T47D (cell line): ENCODE data around the gene TASOR2.
A peak's percentile ranks its signal among the peaks of the same experiment; 100 is the strongest.

ENCODE experiments used
- DNase-seq, 2 experiments: peaks; one replicate each; pipeline versions ENCODE4 v3.0.0 to v3.0.0-alpha.2; 2011 to 2012; ENCODE audit warnings: low read depth in 1 of 2, low spot score in 1 of 2
- JUND ChIP-seq: IDR thresholded peaks from 2 replicates; pipeline ENCODE4 v1.6.1; 2012; ENCODE audit warnings: low read depth
- in situ Hi-C: cut with HindIII; loops from 2 replicates; pipeline ENCODE4 v1.10.0; 2016; ENCODE audit warnings: low sequenced_read_pairs, low pct_unique_long_range_greater_than_20kb

The TASOR2 gene

GRCh38 chr10:5679606-5680005 lies 5.0 kb upstream of the TASOR2 start:
- in situ Hi-C loops: no loop called here

GRCh38 chr10:5681930-5682329 lies 2.7 kb upstream of the TASOR2 start:
- in situ Hi-C loops: no loop called here
- TF ChIP-seq JUND: no peak
- DNase-seq: no peak

More at GRCh38 chr10:5679606-5680005, 5.0 kb upstream of the TASOR2 start:
- no peak for DNase-seq
- TF ChIP-seq JUND: no peak

GRCh38 chr10:5683065-5683464 lies 1.6 kb upstream of the TASOR2 start:
- in situ Hi-C loops: no loop called here
- DNase-seq: no peak
- no peak for TF ChIP-seq JUND

GRCh38 chr10:5684971-5685763 lies 529 bp downstream of the TASOR2 start:
- no peak for TF ChIP-seq JUND
- in situ Hi-C loops: no loop called here

GRCh38 chr10:5685764-5686240 lies 1.2 kb downstream of the TASOR2 start:
- TF ChIP-seq JUND: no peak
- no peak for DNase-seq
- in situ Hi-C loops: no loop called here

More at GRCh38 chr10:5684971-5685763, 529 bp downstream of the TASOR2 start:
- peak in 1 of 2 experiments; percentile 88 for DNase-seq

- TF ChIP-seq JUND: no peak
- in situ Hi-C loops: no loop called here
- DNase-seq: no peak
Observed at GRCh38 chr10:5688587-5688986, 3.9 kb downstream of the TASOR2 start.

- TF ChIP-seq JUND: no peak
- in situ Hi-C loops: no loop called here
- no peak for DNase-seq
Observed at GRCh38 chr10:5691786-5692185, 7.1 kb downstream of the TASOR2 start.

GRCh38 chr10:5692461-5693358 lies 8.1 kb downstream of the TASOR2 start:
- peak in 1 of 2 experiments; percentile 53 for DNase-seq
- no peak for TF ChIP-seq JUND
- in situ Hi-C loops: no loop called here

GRCh38 chr10:5694573-5694972 lies 9.9 kb downstream of the TASOR2 start:
- in situ Hi-C loops: no loop called here
- no peak for DNase-seq
- no peak for TF ChIP-seq JUND

GRCh38 chr10:5697342-5697741 lies 12.7 kb downstream of the TASOR2 start:
- in situ Hi-C loops: no loop called here
- no peak for DNase-seq
- no peak for TF ChIP-seq JUND

GRCh38 chr10:5698062-5698461 lies 13.4 kb downstream of the TASOR2 start:
- in situ Hi-C loops: no loop called here
- no peak for TF ChIP-seq JUND
- DNase-seq: no peak

GRCh38 chr10:5708356-5708755 lies 23.7 kb downstream of the TASOR2 start:
- DNase-seq: no peak
- in situ Hi-C loops: no loop called here
- TF ChIP-seq JUND: no peak

- in situ Hi-C loops: no loop called here
- TF ChIP-seq JUND: no peak
- no peak for DNase-seq
Observed at GRCh38 chr10:5709865-5710264, 25.2 kb downstream of the TASOR2 start.
